ENCODE data around the gene VPS9D1. TPM values are rescaled to one million over a fixed set of nuclear protein-coding genes. Genes with fewer than 3 reads are reported as not detected.

The VPS9D1 gene
- total and polyA plus RNA-seq, 10 of the 15 experiments (the other 5 are each of a cell fraction or from before 2014, with no cell fraction given), result 0.65 to 4.2 (median 1.1) TPM

- peak; percentile 90 for TF ChIP-seq MLLT1 (IDR thresholded peaks at IDR 0.05)
- TF ChIP-seq SMARCA5 (IDR thresholded peaks at IDR 0.05), result no peak
- no peak for TF ChIP-seq ZNF207 (IDR thresholded peaks at IDR 0.05; ENCODE audit: borderline replicate concordance)
Measured at GRCh38 chr16:89761304-89761922, 40.7 kb upstream of the VPS9D1 start (continued).

GRCh38 chr16:89759746-89760340 lies 39.1 kb upstream of the VPS9D1 start:
- in situ Hi-C loops (cut with MboI), result no loop called here
- H3K4me3 ChIP-seq, result no peak overlapping the region
- FAIRE-seq (no peak), ATAC-seq (no peak), DNase-seq (ENCODE audit: low read depth, low spot score) (no peak)
- WGBS (ENCODE audit: insufficient coverage, insufficient replicate concordance, low lambda C conversion rate, missing lambda C conversion rate), result 95% methylated on average over 26 of the region's 26 CpGs
- ChIA-PET RAD21 (ENCODE audit: unreplicated experiment) (no interaction called here), CTCF (no interaction called here), POLR2A (no interaction called here), SMC1A (ENCODE audit: uncharacterized antibody, unreplicated experiment) (no interaction called here)
- BruUV-seq (replicated peaks), result no TSS peak
- TF ChIP-seq SIX5 (IDR thresholded peaks at IDR 0.05; ENCODE audit: low read depth, low read length, severe bottlenecking), result no peak
- TF ChIP-seq EGR1 (IDR thresholded peaks at IDR 0.05; ENCODE audit: borderline replicate concordance in 1 of 2, low read depth in 2 of 2, low read length in 2 of 2), result 0 out of 3 replicates have a peak, but pooled peaks of 1 of the 2 experiments have one; percentile 10
- TF ChIP-seq IKZF2 (IDR thresholded peaks at IDR 0.05), result no peak
- no peaks in the 10 kb centered on the region for H3K27me3 ChIP-seq (replicated peaks in 1 of 2; ENCODE audit: control insufficient read depth in 2 of 2, insufficient read depth in 2 of 2, low read length in 1 of 2)
- H2AFZ ChIP-seq (ENCODE audit: control insufficient read depth, low read depth, low read length), result no peak overlapping the region
- no peak overlapping the region for H3K27ac ChIP-seq (ENCODE audit: control insufficient read depth, insufficient read depth)
- H3K4me1 ChIP-seq (ENCODE audit: control insufficient read depth, insufficient read depth, low read length), result peaks cover 35% of the 10 kb centered on the region
- H3K79me2 ChIP-seq (ENCODE audit: control insufficient read depth, insufficient read depth, low read length), result no peaks in the 10 kb centered on the region
- no peak overlapping the region for H3K9ac ChIP-seq (ENCODE audit: control insufficient read depth, insufficient read depth, low read length)
- H3K9me3 ChIP-seq (replicated peaks; ENCODE audit: control insufficient read depth, insufficient read depth, low read length), result no peaks in the 10 kb centered on the region
- peaks cover 21 to 35% of the 10 kb centered on the region in 2 experiments for H3K36me3 ChIP-seq (ENCODE audit: control insufficient read depth in 2 of 2, insufficient read depth in 2 of 2, low read length in 1 of 2)
- no peak overlapping the region for H3K4me2 ChIP-seq (ENCODE audit: control insufficient read depth, insufficient read depth)
- intact Hi-C loops (cut with micrococcal nuclease; ENCODE audit: unreplicated experiment), result no loop called here
- no peaks in the 10 kb centered on the region for H4K20me1 ChIP-seq (ENCODE audit: control insufficient read depth, insufficient read depth)

Measured in GM12878 (cell line).